HepG2 (cell line): Measurements from ENCODE around the gene TSSK2. TPM values are rescaled to one million over a fixed set of nuclear protein-coding genes. Genes with fewer than 3 reads are reported as not detected.

Source experiments
- ELF3 ChIP-seq: IDR thresholded peaks from 2 replicates; pipeline ENCODE4 v1.6.1; 2016; ENCODE audit warnings: missing genetic modification reagents, missing compliant biosample characterization
- EP300 ChIP-seq, 3 experiments: sonication (generic) in 1 of 3; formaldehyde crosslinking in 1 of 3; IDR thresholded peaks; 2 replicates each; pipeline versions ENCODE4 v1.5.1 to v1.6.1; 2011 to 2020; ENCODE audit warnings: low read depth in 2 of 3, low read length in 2 of 3, borderline replicate concordance in 1 of 3, improper control_type of control experiment in 1 of 3, mild to moderate bottlenecking in 1 of 3, missing genetic modification reagents in 1 of 3, moderate library complexity in 1 of 3
- FOXP4 ChIP-seq: sonication (generic); formaldehyde crosslinking; IDR thresholded peaks from 2 replicates; pipeline ENCODE4 v1.4.0; 2020; ENCODE audit warnings: missing genetic modification reagents
- GATAD2A ChIP-seq: IDR thresholded peaks from 2 replicates; pipeline ENCODE4 v1.6.1; 2016
- HOMEZ ChIP-seq: IDR thresholded peaks from 2 replicates; pipeline ENCODE4 v1.6.1; 2016; ENCODE audit warnings: low read depth
- KDM1A ChIP-seq: IDR thresholded peaks from 2 replicates; pipeline ENCODE4 v1.6.1; 2016; ENCODE audit warnings: missing compliant biosample characterization
- KLF11 ChIP-seq: IDR thresholded peaks from 2 replicates; pipeline ENCODE4 v1.6.1; 2016; ENCODE audit warnings: missing compliant biosample characterization
- KMT2A ChIP-seq: sonication (generic); formaldehyde crosslinking; IDR thresholded peaks from 2 replicates; pipeline ENCODE4 v1.4.0; 2020; ENCODE audit warnings: missing genetic modification reagents
- MAFG ChIP-seq: sonication (generic); formaldehyde crosslinking; IDR thresholded peaks from 2 replicates; pipeline ENCODE4 v1.5.1; 2020; ENCODE audit warnings: mild to moderate bottlenecking, missing genetic modification reagents
- MLXIP ChIP-seq: sonication (generic); formaldehyde crosslinking; IDR thresholded peaks from 2 replicates; pipeline ENCODE4 v1.9.0; 2021; ENCODE audit warnings: missing genetic modification reagents, borderline replicate concordance
- PPARG ChIP-seq: conservative IDR thresholded peaks from 2 replicates; pipeline ENCODE4 v1.6.1; 2016; ENCODE audit warnings: missing biosample characterization, missing genetic modification reagents
- SNAPC2 ChIP-seq: sonication (generic); formaldehyde crosslinking; IDR thresholded peaks from 2 replicates; pipeline ENCODE4 v1.8.1; 2022; ENCODE audit warnings: mild to moderate bottlenecking, missing genetic modification reagents
- SOX13 ChIP-seq, 3 experiments: fragments of 450-650 bp in 1 of 3; sonication (generic) in 1 of 3; formaldehyde crosslinking in 1 of 3; IDR thresholded peaks in 2 of 3; conservative IDR thresholded peaks in 1 of 3; 2 replicates each; pipeline versions ENCODE4 v1.5.0 to v1.6.1; 2016 to 2020; ENCODE audit warnings: antibody characterized with exemption in 1 of 3, mild to moderate bottlenecking in 1 of 3, missing compliant biosample characterization in 1 of 3, missing genetic modification reagents in 1 of 3, moderate library complexity in 1 of 3
- TEF ChIP-seq: sonication (generic); formaldehyde crosslinking; IDR thresholded peaks from 2 replicates; pipeline ENCODE4 v1.5.0; 2020; ENCODE audit warnings: missing genetic modification reagents
- ZFP1 ChIP-seq: IDR thresholded peaks from 2 replicates; pipeline ENCODE4 v1.6.1; 2016
- ZMYM3 ChIP-seq: sonication (generic); formaldehyde crosslinking; IDR thresholded peaks from 2 replicates; pipeline ENCODE4 v1.5.1; 2020; ENCODE audit warnings: mild to moderate bottlenecking, missing genetic modification reagents
- ZNF446 ChIP-seq: sonication (generic); formaldehyde crosslinking; IDR thresholded peaks from 2 replicates; pipeline ENCODE4 v1.5.0; 2020; ENCODE audit warnings: mild to moderate bottlenecking, missing genetic modification reagents
- ZNF580 ChIP-seq: IDR thresholded peaks from 2 replicates; pipeline ENCODE4 v1.6.1; 2016; ENCODE audit warnings: low read depth, borderline replicate concordance
- ZSCAN9 ChIP-seq: IDR thresholded peaks from 2 replicates; pipeline ENCODE4 v1.6.1; 2016; ENCODE audit warnings: borderline replicate concordance
- polyA plus RNA-seq, 8 experiments: library from polyadenylated mRNA; depleted of rRNA in 3 of 8; stranded (reverse) in 7 of 8; unstranded in 1 of 8; fragments of >200 nt; fragmentation: Illumina TruSeq in 4 of 8; extraction: Trizol in 4 of 8; gene quantifications; 2 replicates each; pipeline versions ENCODE4 v1.2.1 to v1.2.3, GENCODE V29; 2011 to 2016; ENCODE audit warnings: low read depth in 4 of 8, missing spikeins in 1 of 8, mixed read lengths in 1 of 8; ENCODE audit not compliant: insufficient read depth in 1 of 8
- total RNA-seq, 5 experiments: library from RNA; depleted of rRNA; stranded (reverse); fragments of >200 nt; fragmentation: Illumina TruSeq; extraction: Trizol; gene quantifications; 2 replicates each; pipeline ENCODE4 v1.2.3, GENCODE V29; 2016; ENCODE audit warnings: low read depth in 1 of 5

Gene TSSK2
- total and polyA plus RNA-seq, 2 of the 13 experiments (the other 11 are each of a cell fraction or from before 2014, with no cell fraction given): not detected

- TF ChIP-seq PPARG (CRISPR knock-in tag) (peak; percentile 58; the same call in 1 of the 2 replicates), GATAD2A (peak; percentile 85), MLXIP (CRISPR knock-in tag) (no peak), ZFP1 (CRISPR knock-in tag) (peak; percentile 49; the same call in 1 of the 2 replicates), KMT2A (CRISPR knock-in tag) (peak; percentile 61; the same call in 1 of the 2 replicates), KLF11 (CRISPR knock-in tag) (0 out of 2 replicates have a peak, but pooled peaks have one; percentile 44), TEF (CRISPR knock-in tag) (peak; percentile 99), ZSCAN9 (CRISPR knock-in tag) (0 out of 2 replicates have a peak, but pooled peaks have one; percentile 16), SOX13 (IDR thresholded peaks at IDR 0.05) (no peak), SOX13 (CRISPR knock-in tag; conservative IDR thresholded peaks at IDR 0.05 in 1 of 2, IDR thresholded peaks at IDR 0.05 in 1 of 2) (peak in 1 of 2 experiments; percentile 58; a peak in 1 of 4 replicates), MAFG (no peak), ZMYM3 (CRISPR knock-in tag) (no peak), ELF3 (CRISPR knock-in tag) (peak; percentile 96), SNAPC2 (CRISPR knock-in tag) (no peak), HOMEZ (CRISPR knock-in tag) (peak; percentile 23; the same call in 1 of the 2 replicates), ZNF580 (0 out of 2 replicates have a peak, but pooled peaks have one; percentile 23), KDM1A (CRISPR knock-in tag) (0 out of 2 replicates have a peak, but pooled peaks have one; percentile 16), EP300 (IDR thresholded peaks at IDR 0.05; ENCODE audit: low read depth in 2 of 2, low read length in 2 of 2) (peak in 1 of 2 experiments; percentile 58; a peak in 1 of 4 replicates), EP300 (CRISPR knock-in tag; IDR thresholded peaks at IDR 0.05; ENCODE audit: borderline replicate concordance) (no peak), FOXP4 (peak; percentile 33; the same call in 1 of the 2 replicates), ZNF446 (CRISPR knock-in tag) (no peak)
These were observed 21.7 kb upstream of the TSSK2 start (continued) for GRCh38 chr22:19109198-19110063.
